Neural crest cell (in vitro differentiated cells): ENCODE measurements around the gene OPA1. TPM values are rescaled to one million over a fixed set of nuclear protein-coding genes. Genes with fewer than 3 reads are reported as not detected.

Experiments
- DNase-seq: peaks from one replicate; pipeline ENCODE4 v3.0.0; 2021; ENCODE audit warnings: low read depth, mixed read lengths, low spot score
- H3K27ac Mint-ChIP-seq: one replicate; pipeline ENCODE4 v1.8.0; 2021; ENCODE audit warnings: mild to moderate bottlenecking, mixed read lengths; ENCODE audit not compliant: unreplicated experiment
- H3K27me3 Mint-ChIP-seq: 2 replicates; pipeline ENCODE4 v1.8.0; 2021; ENCODE audit warnings: low read depth, mild to moderate bottlenecking, mixed read lengths
- H3K36me3 Mint-ChIP-seq: 2 replicates; pipeline ENCODE4 v1.8.0; 2021; ENCODE audit warnings: low read depth, mild to moderate bottlenecking, mixed read lengths
- H3K4me1 Mint-ChIP-seq: 2 replicates; pipeline ENCODE4 v1.8.0; 2021; ENCODE audit warnings: mixed read lengths
- H3K4me3 Mint-ChIP-seq: one replicate; pipeline ENCODE4 v1.8.0; 2021; ENCODE audit warnings: mild to moderate bottlenecking, mixed read lengths
- H3K9me3 Mint-ChIP-seq: 2 replicates; pipeline ENCODE4 v1.8.0; 2021; ENCODE audit warnings: mixed read lengths
- total RNA-seq: library from RNA; stranded (reverse); gene quantifications from 2 replicates; pipeline ENCODE4 v1.2.1, GENCODE V29; 2021
- TF ChIP-seq, protein P1 (sequence below): fragments of 200-600 bp; sonication (generic); conservative IDR thresholded peaks from 2 replicates; pipeline ENCODE4 v1.5.0; 2021; ENCODE audit warnings: antibody characterized with exemption, mild to moderate bottlenecking

The OPA1 gene
- total RNA-seq, 1 donor from 2014 or later, result 60.8 TPM

DNA sequence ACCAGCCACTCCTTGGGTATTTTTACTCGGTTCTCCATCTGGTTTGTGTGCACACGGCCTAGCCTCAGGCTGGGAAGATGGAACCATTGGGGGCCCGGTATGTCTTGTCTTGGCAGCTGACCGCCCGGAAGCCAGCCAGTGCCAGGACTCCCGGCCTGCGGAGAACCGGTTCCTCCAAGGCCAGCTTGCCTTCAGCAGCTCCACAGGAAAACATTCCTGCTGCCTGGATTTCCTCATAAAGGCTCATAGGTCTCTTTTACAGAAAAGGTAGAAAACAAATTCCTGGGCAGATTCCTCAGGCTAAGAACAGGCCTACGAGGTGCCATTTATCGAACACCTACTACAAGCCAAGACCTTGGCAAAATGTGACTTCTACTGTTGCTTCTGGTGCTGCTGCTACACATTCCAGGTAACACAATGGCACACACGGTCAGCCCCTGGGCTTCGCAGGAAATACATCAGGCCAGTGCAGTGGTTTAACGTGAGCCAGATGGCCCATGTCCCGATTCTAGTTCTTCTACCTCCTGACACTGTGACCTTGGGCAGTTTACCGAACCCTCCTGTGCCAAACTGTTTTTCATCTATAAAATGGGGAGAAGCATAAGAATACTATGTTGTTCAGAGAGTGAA, 141.8 kb downstream of the OPA1 start:
- no peaks in the 10 kb centered on the region for H3K36me3 Mint-ChIP-seq

DNA sequence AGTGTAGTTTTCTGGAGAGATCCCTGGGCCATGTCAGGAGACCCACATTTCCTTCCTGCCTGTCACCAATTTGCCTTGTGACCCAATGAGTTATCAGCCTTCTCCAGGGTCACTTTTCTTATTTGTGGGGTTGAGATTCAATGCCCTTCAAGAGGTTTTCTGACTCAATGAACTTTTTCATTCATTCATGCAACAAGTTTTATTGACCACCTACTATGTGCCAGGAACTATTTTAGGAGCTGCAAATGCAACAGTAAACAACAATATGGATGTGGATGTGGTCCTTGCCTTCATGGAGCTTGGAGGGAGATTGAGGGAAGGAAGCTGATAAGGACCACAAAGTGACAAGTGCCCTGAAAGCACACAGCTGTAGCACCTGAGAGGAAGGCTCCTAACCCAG, 142.8 kb downstream of the OPA1 start:
- no peak for DNase-seq
- H3K9me3 Mint-ChIP-seq, result no peaks in the 10 kb centered on the region
- H3K27me3 Mint-ChIP-seq, result peaks cover 86% of the 10 kb centered on the region
- H3K4me1 Mint-ChIP-seq, result peaks cover 13% of the 10 kb centered on the region
- TF ChIP-seq, protein P1, sequence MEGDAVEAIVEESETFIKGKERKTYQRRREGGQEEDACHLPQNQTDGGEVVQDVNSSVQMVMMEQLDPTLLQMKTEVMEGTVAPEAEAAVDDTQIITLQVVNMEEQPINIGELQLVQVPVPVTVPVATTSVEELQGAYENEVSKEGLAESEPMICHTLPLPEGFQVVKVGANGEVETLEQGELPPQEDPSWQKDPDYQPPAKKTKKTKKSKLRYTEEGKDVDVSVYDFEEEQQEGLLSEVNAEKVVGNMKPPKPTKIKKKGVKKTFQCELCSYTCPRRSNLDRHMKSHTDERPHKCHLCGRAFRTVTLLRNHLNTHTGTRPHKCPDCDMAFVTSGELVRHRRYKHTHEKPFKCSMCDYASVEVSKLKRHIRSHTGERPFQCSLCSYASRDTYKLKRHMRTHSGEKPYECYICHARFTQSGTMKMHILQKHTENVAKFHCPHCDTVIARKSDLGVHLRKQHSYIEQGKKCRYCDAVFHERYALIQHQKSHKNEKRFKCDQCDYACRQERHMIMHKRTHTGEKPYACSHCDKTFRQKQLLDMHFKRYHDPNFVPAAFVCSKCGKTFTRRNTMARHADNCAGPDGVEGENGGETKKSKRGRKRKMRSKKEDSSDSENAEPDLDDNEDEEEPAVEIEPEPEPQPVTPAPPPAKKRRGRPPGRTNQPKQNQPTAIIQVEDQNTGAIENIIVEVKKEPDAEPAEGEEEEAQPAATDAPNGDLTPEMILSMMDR, result no peak
- no peak overlapping the region for H3K4me3 Mint-ChIP-seq
- H3K27ac Mint-ChIP-seq, result no peak overlapping the region
- H3K36me3 Mint-ChIP-seq, result no peaks in the 10 kb centered on the region

More for the DNA sequence above, 141.8 kb downstream of the OPA1 start:
- H3K27ac Mint-ChIP-seq, result no peak overlapping the region
- H3K4me3 Mint-ChIP-seq, result no peak overlapping the region
- peaks cover 21% of the 10 kb centered on the region for H3K4me1 Mint-ChIP-seq
- no peaks in the 10 kb centered on the region for H3K9me3 Mint-ChIP-seq
- peaks cover 86% of the 10 kb centered on the region for H3K27me3 Mint-ChIP-seq
- TF ChIP-seq, protein P1, result no peak
- no peak for DNase-seq

DNA sequence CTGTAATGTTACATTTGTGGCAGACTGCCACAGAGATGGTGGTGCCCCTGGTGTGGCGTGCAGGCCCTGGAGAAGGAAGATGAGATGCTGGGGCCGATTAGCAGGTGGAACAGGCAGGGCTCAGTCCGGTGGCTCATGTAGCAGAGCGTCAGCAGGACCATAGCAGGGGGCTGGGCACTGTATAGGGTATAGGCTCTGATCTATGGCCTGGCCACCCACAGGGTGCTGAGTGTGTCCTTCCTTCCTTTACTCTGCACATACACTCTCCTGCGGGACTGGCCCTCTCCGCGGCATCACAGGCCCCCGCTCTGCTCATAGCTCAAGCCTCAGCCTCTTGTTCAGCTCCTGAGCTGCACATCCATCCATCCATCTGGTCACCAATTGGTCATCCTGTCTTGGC, 143.6 kb downstream of the OPA1 start:
- H3K4me1 Mint-ChIP-seq, result peaks cover 8% of the 10 kb centered on the region
- no peak overlapping the region for H3K4me3 Mint-ChIP-seq
- TF ChIP-seq, protein P1, result no peak
- no peaks in the 10 kb centered on the region for H3K36me3 Mint-ChIP-seq
- peaks cover 82% of the 10 kb centered on the region for H3K27me3 Mint-ChIP-seq
- no peak overlapping the region for H3K27ac Mint-ChIP-seq
- DNase-seq, result no peak
- no peaks in the 10 kb centered on the region for H3K9me3 Mint-ChIP-seq

DNA sequence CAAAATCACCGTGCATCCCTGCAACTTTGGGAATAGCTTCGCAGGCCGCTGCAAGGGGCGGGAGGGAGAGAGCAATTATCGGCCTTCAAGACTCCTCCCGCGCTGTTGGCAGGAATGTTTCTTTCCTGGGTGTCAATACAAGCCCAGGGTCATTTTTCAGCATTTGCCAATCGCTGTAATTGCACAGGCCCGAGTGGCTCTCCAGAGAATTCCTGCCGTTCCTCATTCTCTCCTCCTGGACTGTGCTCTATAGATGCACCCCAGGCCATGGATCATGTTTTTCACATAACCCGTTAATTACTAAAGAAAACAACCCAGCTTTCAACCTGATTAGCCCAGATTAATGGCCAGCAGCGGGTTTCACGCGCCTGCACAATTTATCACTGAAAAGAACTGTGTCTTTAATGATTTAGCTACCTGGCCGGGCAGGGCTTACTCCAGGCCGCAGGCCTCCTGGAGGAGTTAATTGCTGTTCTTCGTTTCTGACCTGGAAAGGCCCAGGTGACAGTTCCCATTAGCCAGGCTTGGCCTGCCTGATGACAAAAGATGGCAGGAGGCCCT, 144.3 kb downstream of the OPA1 start:
- TF ChIP-seq, protein P1, result no peak
- DNase-seq, result no peak
- no peak overlapping the region for H3K27ac Mint-ChIP-seq
- H3K27me3 Mint-ChIP-seq, result peaks cover 82% of the 10 kb centered on the region
- no peaks in the 10 kb centered on the region for H3K9me3 Mint-ChIP-seq
- no peaks in the 10 kb centered on the region for H3K36me3 Mint-ChIP-seq
- no peak overlapping the region for H3K4me3 Mint-ChIP-seq
- H3K4me1 Mint-ChIP-seq, result peaks cover 7% of the 10 kb centered on the region

DNA sequence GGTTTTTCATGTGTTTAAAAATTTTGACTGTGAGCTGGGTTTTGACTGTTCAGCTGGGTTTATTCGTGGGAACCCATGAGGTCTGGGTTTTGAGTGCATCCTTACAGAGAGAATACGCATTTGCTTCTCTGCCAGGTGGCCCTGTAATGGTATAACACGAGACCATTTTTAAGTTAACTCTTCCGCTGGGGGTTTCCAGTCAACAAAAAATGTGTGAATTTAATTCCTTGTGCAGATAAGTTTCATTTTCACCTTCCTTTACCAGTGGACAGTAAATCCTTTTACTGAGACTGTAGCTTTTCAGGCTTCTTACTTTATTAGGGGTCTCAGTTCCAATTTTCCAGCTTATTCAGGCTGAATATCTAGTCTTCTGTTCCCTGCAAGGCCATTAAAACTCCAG, 149.6 kb downstream of the OPA1 start:
- H3K36me3 Mint-ChIP-seq, result no peaks in the 10 kb centered on the region
- no peak overlapping the region for H3K4me3 Mint-ChIP-seq
- TF ChIP-seq, protein P1, result no peak
- no peak for DNase-seq
- no peaks in the 10 kb centered on the region for H3K9me3 Mint-ChIP-seq
- H3K4me1 Mint-ChIP-seq, result peaks cover 20% of the 10 kb centered on the region
- H3K27ac Mint-ChIP-seq, result no peak overlapping the region
- peaks cover 75% of the 10 kb centered on the region for H3K27me3 Mint-ChIP-seq
